Right renal cortex interstitium (tissue), 3 donors: ENCODE measurements around the gene TMEM203. TPM values are rescaled to one million over a fixed set of nuclear protein-coding genes. Genes with fewer than 3 reads are reported as not detected.

Experiments used
- DNase-seq, 3 donors: peaks; one replicate each; pipeline ENCODE4 v3.0.0-alpha.2; 2013; ENCODE audit warnings: low read depth in 3 of 3, low spot score in 2 of 3
- polyA plus RNA-seq, 3 donors: library from polyadenylated mRNA; unstranded; fragments of 120-200 nt; gene quantifications; one replicate each; pipeline ENCODE4 v1.2.1, GENCODE V29; 2013; ENCODE audit not compliant: insufficient read length in 3 of 3

The TMEM203 gene
- polyA plus RNA-seq, 3 donors = 39.7 to 44.3 (median 42.6) TPM

DNA sequence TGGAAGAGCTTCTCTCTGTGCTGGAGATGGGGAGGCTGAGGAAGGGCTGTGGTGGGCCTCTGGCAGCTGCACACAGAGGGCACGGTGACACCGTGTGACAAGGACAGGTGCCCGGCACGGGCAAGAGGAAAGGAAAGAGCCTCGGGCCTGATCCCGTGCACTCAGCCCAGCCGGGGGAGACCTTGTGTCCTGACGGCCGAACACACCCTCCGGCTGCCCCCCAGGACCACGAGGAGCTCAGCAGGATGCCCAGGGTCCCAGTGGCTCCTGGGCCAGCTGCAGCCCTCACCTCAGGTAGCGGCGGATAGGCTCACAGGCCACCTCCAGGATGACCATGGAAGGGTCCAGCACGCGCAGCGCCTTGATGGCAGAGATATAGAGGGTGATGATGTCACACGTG lies 22.6 kb downstream of the TMEM203 start:
- no peak for DNase-seq

DNA sequence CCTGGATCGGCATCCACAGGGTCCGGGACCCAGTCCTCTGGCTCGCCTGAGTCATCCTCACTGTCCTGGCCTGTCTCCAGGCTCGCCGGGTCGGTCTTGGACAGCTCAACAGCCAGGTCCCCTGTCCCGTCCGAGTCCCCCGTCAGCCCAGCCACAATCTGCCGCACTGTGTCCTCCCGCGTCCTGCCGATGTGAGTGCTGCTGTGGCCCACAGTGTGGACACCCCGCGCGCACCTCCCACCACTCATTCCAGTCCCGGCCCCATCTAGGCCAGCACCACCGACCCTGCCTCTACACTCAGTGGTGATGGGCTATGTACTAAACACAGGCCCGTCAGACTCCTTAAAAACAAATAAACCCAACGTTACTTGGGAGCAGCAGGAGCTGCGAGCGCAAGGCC lies 23.8 kb downstream of the TMEM203 start:
- DNase-seq = no peak

DNA sequence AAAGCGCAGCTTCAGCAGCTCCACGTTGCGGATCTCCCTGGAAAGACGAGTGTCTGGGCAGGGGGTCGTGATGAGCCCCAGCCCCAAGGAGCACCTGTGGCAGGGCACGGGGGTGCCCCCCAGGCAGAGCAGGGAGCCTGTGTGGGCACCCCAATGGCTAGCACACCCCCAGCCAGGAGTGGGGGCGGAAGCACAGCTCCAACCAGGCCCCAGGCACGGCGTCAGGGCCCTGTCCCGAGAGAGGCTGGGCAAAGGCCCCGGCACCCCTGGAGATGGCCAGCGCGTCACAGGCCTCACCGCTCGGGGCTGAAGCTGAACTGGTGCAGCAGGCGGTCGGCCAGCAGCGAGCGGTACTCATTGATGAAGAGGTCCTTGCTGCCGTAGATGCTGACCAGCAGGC lies 25.0 kb downstream of the TMEM203 start:
- no peak for DNase-seq

DNA sequence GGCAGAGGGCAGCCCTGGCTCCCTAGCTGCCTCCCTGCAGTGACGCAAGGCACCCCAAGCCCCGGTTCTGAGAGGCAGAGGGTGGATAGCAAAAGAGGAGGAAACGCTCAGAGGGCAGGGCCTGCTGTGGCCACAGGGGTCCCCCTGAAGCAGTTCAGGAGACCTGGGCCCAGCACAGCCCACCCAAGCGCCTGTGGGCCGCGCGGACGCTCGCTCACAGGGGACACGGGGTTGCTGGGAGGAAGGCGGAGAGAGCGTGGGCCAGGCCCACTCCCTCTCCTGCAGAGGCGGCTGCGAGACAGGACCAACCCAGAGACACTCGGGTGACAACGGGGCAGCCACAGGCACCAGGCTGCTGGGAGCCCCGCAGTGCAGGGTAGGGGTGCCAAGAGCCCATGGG lies 25.7 kb downstream of the TMEM203 start:
- no peak for DNase-seq

DNA sequence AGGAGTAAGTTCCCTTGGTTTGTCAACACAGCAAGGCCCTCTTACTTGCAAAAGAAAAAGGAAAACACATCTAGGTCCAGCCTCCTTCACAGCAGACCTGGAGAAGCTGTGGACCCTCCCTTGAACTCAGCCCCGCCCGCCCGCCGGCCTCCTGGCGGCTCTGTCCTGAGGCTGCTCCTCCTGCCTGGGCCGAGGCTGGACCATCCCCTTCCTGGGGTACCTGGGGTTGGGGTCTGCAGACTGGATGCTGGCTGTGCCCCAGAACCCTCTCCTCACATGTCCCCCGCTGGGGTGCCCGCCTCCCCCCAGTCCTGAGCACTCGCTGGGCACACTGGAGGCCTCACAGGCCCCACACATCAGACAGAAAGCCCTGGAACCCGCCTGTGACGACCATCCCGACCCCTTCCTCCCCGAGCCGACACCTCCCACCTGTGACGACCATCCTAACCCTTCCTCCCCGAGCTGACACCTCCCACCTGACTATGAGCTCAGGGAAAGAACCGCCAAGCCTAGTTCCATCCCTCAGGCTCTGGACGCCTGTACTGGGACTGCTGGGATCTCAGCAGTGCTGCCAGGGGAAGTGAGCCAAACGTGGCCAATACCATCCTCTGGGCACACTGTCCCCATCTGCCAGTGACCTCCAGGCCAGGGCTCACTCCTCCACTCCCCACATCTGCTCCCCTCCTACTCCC lies 26.4 kb downstream of the TMEM203 start:
- no peak for DNase-seq

DNA sequence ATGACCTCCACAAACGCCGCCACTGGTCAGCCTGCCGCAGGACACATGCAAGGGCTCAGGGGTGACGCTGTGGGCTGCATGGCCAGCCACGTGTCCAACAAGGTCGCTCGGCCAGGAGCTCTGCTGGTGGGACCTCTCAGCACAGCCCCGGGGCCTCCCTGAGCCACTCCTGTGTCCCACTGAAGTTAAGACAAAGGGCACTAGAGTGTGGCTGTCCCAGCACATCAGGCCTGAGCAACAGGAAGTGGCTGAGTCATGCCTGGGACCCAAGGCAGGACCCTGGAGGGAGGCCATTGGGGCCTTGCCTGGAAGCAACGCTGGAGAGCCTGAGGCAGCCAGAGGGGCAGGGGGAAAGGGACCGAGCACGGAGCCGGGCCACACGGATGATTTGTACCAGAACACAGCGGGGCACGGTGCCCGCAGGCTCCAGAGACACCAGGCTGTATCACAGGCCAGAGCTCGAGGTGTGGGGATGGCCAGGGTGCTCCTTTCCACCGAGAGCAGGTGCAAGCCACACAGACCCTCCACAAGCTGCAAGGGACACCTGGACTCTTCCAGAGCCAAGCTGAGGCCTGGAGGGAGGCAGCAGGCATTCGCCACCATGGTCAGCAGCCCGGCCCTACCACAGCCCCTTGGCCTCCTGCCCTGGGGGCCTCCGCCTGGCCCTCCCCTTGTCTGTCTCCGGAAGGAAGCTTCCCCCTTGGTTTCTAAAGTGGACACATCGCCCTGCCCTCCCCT lies 27.1 kb downstream of the TMEM203 start:
- no peak for DNase-seq

DNA sequence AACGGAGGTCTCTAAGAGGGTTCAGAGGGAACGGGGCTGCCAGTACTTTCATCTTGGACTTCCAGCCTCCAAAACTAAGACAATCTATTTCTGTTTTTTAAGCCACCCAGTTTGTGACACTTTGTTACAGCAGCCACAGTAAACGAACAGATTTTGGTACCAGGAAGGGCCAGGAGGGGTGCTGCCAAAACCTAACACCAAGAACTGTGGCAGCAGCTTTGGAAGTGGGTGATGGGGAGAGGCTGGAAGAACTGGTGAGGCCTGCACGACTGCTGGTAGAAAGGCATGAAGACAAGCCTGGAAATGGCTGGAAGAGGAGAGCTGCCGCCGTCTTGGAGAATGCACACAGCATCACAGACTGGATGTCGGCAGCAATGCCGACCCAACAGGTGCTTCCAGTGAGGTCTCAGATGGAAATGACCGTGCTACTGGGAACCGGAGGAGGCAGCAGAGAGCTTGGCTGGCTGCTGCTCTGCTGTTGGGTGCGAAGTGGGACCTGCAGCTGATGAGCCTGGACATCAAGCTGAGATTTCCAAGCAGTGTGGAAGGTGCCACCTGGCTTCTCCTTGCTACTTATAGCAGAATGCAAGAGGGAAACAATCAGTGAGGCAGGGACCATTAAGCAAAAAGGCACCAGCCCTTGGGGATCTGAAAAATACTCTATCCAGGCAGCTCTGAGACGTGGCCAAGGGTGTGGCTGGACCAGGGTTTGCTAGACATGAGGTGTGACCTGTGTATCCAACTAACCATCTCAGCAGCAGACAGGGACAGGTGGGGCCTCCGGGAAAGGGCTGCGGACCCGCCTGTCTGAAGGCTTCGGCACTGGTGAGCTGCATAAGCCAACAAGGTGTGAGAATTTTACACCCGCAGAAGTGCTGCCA lies 28.9 kb downstream of the TMEM203 start:
- DNase-seq = no peak

DNA sequence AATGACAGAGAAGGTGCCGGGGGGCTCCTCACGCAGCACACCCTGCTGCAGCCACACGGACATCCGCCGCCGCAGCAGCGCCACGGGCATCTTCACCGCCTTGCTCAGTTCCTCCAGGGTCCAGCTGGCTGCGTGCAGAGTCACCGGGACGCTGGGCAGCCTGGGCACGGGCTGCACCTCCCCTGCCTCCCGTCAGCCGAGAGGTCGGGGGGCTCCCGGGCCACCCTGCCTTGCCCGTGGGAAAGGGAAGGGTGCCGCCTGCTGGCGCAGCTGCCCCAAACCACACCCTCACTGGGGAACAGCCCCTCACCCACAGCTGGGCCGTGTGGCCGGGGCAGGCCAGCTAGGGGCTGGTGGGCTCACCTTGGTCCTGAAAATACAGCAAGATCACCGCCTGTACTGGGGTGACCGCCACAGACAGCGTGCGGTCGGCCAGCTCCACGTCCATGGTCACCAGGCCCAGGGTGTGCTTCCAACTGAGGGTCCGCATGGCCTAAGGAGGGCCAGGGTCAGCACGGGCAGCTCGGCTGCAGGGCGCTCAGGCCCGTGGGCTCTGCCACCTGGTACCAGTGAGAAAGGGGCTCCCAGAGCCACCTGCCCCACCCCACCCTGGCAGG lies 30.0 kb downstream of the TMEM203 start:
- no peak for DNase-seq

DNA sequence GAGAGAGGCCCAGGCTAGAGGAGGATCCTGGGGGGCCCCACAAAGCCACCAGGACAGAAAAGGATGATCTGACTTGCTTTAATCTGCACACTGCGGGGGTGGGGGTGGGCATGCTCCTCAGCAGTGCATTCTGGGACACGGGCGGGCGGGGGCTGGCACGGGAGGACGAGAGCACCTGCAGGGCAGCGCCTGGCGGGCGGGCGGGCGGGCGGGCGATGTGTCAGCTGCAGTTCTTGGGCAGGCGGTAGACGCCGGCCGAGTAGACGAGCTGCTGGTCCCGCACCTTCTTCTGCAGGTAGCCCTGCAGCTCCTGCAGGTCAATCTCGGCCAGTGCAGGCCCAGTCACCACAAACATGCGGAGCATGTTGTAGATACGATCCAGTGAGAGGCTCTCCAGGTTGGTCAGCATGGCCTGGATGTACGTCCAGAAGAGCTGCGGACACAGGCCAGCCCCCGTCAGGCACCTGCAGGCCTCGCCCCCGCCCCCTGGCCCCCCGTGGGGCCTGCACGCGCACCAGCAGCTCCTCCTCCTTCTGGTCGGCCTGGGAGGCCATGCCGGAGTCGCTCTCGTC lies 30.6 kb downstream of the TMEM203 start:
- DNase-seq = no peak

DNA sequence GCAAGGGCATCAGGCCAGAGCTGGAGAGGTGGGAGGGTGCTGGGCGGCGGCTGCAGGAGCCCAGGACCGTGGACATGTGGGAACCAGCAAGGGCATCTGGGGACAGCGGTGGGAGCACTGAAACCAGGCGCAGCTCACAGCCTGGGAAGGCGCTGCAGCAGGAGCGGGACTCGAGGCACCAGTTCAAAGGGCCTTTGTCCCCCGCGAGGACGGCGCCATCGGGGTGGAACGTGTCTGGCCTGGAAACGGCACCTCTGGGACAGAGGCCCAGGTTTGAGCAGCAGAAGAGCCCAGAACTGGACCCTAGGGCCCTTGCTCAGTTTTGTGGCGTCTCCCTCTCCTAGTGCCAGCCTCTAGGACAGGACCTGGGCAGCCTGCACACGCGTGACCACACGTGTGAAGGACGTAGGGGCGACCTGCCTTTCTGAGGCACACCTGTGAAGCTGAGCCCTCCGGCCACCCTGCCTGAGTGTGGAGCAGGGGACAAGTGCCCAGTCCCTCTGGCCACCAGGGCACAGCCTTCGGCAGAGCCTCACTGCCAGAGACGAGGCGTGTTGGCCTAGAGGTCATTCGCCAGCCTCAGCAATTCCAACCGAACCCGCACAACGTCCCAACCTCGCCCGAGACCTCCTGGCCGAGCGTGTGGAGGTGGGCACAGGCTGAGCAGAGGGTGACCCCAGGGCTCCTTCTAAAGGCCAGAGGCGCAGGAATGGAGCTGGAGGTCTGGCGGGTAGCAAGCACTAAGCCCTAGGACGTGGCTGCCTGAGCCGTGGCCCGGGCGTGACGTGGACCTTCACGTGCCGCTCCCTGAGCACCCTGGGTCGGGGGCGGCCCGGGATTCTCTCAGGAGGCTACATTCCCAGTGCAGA lies 31.4 kb downstream of the TMEM203 start:
- no peak for DNase-seq

DNA sequence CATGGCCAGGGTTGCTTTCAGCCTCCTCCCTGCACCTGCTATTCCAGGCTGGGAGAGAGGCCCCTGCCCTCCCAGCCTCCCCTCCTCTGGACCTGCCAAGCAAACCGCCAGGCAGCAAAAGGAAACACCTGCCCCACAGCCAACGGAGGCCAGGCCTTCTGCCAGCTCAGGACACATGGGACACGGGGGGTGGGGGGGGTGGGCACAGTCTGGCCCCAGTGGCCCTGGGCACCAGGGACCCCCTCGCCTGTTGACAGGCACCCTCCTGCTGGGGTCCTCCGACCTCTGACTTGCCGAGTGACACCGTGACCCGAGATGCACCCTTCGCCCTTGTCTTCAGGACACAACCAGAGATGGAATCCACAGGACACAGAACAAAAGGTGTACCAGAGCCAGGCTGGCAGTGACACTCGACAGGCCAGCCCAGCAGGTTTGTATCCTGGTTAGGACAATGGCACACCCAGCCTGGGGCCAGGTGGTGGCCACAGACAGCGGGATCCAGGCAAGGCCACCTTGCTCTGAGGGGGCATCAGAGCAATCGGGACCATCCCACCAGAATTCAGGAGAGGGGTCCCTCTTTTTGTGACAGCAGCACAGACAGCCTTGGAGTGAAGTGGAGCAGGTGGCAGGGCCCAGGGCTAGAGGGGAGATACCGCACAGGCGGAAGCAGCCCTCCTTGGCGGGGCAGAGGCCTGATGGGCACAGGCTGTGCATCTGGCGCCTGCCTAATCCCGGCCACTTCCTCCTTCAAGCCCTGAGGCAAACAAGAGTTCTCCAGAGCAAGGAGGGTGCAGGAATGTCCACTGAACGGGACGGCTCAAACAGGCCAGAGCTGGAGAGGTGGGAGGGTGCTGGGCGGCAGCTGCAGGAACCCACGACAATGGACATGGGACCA lies 32.3 kb downstream of the TMEM203 start:
- DNase-seq = no peak

DNA sequence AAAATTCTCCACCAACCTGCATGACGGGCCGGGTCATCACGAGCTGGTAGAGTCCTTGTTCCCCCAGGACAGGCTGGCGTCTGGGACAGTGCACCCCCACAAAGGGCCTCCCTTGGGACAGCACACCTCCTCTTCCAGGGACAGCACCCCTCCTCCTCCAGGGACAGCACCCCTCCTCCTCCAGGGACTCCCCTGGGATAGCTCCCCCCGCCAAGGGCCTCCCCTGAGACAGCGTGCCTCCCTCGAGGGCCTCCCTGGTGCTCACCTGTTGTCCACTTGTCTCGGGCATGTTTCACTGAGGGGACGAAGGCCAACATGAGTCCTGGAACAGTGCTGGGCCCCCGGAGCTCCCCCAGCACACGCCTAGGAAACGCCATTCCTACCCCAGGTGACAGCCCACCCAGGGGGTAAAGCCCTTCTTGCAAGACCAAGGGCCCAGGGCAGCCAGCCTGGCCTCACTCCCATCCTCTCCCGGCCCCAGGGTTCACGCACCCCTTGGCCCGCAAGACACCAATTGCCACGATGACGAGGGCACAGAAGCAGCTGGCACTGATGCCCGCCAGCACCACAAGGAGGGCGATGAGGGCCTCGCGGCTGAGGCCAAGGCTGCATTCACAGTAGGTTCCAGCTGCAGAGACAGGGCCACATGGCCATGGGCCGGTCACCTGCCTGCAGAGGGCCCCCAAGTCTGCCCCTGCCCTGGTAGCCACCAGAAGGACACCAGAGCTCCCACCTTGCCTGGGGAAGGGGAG lies 34.1 kb downstream of the TMEM203 start:
- DNase-seq = no peak

DNA sequence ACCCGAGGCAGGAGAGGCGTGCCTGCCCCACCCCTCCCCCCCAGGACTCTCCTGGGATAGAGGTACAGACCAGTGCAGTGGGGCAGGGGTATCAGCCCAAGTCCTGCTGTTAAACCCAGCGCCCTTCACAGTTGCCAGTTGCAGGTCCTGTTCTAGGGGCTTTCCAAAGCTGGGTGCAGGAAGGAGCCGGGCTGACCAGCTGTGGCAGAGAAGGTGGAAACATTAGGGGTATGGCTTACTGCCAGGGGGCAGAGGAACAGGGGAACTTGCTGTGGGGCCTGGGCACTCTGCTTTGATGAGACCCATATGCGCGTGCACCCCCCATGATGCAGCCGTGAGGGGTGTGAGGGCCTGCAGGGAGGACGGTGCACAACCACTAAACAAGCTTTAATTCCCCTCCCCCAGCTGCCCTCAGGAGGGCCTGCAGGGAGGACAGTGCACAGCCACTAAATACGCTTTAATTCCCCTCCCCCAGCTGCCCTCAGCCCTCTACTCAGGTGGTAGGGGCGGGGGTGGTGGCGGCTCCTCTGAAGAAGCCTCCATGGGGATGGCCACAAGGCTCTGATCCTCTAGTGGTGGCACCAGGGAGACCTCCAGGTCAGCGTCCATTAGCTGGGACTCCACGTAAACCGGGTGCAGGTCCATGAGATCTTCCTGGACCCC lies 34.8 kb downstream of the TMEM203 start:
- no peak for DNase-seq

DNA sequence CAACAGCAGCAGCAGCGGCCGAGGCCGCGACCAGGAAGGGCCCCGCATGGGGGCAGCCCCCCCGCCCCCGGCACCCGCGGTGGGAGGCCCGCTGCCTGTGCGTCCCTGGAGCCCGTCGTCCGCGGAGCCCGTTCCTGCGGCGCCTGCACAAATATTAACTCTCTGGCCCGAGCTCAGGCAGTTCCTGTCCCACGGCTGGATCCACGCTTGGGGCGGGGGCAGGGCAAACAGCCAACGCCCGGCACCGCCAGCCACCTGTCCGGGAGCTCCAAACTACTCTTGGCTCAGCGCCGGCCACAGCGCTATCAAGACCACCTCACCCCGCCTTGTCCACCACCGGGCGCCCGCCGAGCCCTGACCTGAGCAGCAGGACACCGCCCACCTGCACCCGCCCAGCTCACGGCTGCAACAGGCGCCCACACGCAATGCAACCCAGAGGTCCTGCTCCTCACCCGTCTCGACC lies 35.5 kb downstream of the TMEM203 start, which contains the start of gene LRRC26:
TSS of gene LRRC26 (minus strand) at position 156 of the 463 bp plus-strand sequence. CDS start at position 48, 108 bp downstream.
- DNase-seq = no peak

DNA sequence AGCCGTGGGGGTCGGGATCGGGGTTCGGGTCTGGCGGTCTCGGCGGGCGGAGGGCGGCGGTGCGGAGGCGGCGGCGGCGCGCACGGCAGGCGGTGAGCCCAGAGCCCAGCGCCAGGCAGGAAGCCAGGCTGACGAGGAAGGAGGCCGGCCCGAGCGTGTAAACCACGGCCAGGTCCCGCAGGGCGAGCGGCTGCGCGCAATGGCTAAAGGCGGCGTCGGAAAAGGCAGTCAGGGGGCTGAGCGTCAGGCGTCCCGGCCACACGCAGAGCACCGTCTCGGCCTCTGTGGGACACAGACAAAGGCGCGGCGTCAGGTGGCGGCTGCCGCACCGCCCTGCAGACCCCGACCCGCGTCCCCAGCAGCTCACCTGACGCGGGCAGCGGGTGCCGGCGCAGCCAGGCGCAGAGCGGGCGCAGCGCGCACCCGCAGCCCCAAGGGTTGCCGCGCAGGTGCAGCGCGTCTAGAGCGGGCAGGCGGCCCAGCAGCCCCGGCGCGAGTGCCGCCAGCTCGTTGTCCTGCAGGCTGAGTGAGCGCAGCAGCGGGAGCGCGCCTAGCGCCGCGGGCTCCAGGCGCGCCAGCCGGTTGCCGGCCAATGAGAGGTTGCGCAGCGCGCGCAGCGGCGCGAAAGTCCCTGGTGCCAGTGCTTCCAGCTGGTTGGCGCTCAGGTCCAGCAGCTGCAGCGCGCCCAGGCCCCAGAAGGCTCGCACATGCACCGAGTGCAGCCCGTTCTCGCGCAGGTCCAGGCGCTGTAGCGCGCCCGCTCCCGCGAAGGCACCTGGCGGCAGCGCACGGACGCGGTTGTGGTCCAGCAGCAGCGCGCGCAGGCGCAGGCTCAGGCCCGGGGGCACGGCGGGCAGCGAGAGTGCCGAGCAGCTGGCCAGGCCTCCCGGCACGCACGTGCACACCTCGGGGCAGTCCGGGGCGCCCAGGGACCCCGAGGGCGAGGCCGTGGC lies 36.3 kb downstream of the TMEM203 start:
- peak in 1 of 3 donors; percentile 29 for DNase-seq

DNA sequence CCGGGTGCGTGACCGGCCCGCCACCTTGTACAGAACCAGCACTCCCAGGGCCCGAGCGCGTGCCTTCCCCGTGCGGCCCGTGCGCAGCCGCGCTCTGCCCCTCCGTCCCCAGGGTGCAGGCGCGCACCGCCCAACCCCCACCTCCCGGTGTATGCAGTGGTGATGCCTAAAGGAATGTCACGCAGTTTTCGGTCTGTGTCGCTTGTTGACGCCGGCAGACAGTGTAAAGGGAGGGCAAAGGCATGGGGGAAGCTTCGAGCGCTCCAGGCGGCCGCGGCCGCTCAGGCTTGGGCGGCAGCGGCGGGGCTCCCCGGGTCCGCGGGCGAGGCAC lies 36.9 kb downstream of the TMEM203 start:
- DNase-seq = no peak
